GM12892 (cell line): ENCODE results near the gene TMEM221.

ENCODE experiments used
- POLR2A ChIP-seq: IDR thresholded peaks from 2 replicates; pipeline ENCODE4 v1.6.1; 2011; ENCODE audit warnings: low read depth, low read length, control low read depth
- POLR2AphosphoS5 ChIP-seq: IDR thresholded peaks from 2 replicates; pipeline ENCODE4 v1.6.1; 2011; ENCODE audit warnings: low read depth, low read length, control low read depth
- TAF1 ChIP-seq: IDR thresholded peaks from 2 replicates; pipeline ENCODE4 v1.6.1; 2011; ENCODE audit warnings: low read depth, mild to moderate bottlenecking, control low read depth, low read length, borderline replicate concordance

DNA sequence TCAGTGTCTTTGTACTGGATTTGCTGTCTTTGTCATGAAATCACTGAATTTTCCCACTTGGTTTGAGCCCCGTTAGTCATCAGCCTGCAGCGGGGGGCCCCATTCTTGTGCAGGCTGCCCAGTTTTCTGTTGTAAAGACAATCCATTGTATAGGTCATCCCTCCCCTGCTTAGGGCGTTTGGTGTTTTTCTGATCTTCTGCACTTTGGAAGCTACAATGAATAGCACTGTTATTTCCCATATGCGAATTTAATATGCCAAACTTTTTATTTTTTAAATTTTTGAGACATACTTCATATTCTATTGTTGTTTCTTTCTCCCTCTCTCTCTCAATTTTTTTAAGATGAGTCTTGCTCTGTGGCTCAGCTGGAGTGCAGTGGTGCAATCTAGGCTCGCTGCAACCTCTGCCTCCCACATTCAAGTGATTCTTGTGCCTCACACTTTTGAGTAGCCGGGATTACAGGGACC, 30.9 kb upstream of the TMEM221 start:
- TF ChIP-seq TAF1 (no peak), POLR2AphosphoS5 (no peak), POLR2A (no peak)
